Activated T-cell treated with anti-CD3 and anti-CD28 coated beads, Interleukin-2, amount 50 U/mL, for 72 hours (primary cell): ENCODE measurements around the gene PTPA. TPM values are rescaled to one million over a fixed set of nuclear protein-coding genes. Genes with fewer than 3 reads are reported as not detected.
A peak's percentile ranks its signal among the peaks of the same experiment; 100 is the strongest.
"Not testable (repeated sequence)": the region's sequence is repeated elsewhere in the genome, so short reads cannot be mapped to it uniquely, and the experiment has no call there.

Source experiments
- ATAC-seq, 2 donors: fragments of 150-1000 bp; cut with Tn5 transposase; replicated peaks in 1 of 2; 2 replicates each; pipeline ENCODE4 v1.10.0; 2021; ENCODE audit warnings: moderate library complexity in 2 of 2, mild to moderate bottlenecking in 1 of 2
- DNase-seq, 2 donors: peaks; one replicate each; pipeline ENCODE4 v3.0.0; 2021 to 2022; ENCODE audit warnings: mixed read lengths in 1 of 2
- H3K27ac Mint-ChIP-seq: one replicate; pipeline ENCODE4 v1.8.0; 2022; ENCODE audit warnings: mild to moderate bottlenecking, moderate library complexity, mixed read lengths
- H3K27me3 Mint-ChIP-seq: one replicate; pipeline ENCODE4 v1.8.0; 2022; ENCODE audit warnings: low read depth, mixed read lengths
- H3K36me3 Mint-ChIP-seq, 2 donors: one replicate each; pipeline ENCODE4 v1.8.0; 2022; ENCODE audit warnings: mixed read lengths in 2 of 2, mild to moderate bottlenecking in 1 of 2; ENCODE audit not compliant: insufficient read depth in 2 of 2
- H3K4me1 Mint-ChIP-seq: one replicate; pipeline ENCODE4 v1.8.0; 2022; ENCODE audit warnings: low read depth, mixed read lengths
- H3K4me3 Mint-ChIP-seq, 2 donors: one replicate each; pipeline ENCODE4 v1.8.0; 2022; ENCODE audit warnings: mild to moderate bottlenecking in 2 of 2, mixed read lengths in 2 of 2, moderate library complexity in 2 of 2
- H3K9me3 Mint-ChIP-seq, 2 donors: one replicate each; pipeline ENCODE4 v1.8.0; 2022; ENCODE audit warnings: mixed read lengths in 2 of 2
- total RNA-seq, 2 donors: library from RNA; stranded (reverse); gene quantifications; one replicate each; pipeline ENCODE4 v1.2.3, GENCODE V29; 2022

PTPA gene
- total RNA-seq, 2 donors from 2014 or later, result 85.5 to 98.3 TPM

DNA sequence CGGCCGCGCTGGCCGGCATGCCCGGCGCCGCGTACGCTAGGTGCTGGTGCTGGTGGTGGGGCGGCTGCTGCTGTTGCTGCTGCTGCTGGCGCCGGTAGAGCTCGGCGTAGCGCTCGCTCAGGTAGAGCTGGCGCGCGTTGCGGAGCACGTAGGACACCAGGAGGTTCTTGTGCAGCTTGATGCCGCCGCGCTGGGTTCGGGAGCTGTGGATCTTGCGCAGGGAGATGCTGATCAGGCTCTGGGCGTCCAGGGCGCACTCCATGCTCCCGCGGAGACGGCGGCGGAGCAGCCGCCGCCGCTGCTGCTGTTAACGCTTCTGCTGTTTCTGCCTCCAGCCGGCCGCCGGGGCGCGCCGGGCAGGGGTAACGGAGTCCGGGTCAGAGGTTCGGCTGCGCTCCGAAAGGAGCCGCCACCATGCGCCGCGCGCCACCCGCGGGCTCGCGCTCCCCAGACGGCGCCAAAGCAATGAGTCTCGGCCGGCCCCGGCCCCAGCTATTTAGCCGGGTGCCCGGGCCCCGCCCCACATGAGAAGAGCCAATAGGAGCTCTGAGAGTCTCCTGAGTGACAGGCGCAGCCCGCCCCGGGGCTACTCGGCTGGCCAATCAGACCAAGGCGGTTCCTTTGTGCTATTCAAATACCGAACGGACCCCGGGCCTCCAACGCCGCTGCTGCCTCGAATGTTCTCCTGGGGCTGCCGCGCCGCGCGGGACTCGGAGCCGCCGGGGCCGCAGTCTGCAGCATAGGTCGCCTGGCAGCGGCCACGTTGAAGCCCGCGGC is 66.8 kb downstream of the PTPA start, which contains the start of gene IER5L:
Gene IER5L, minus strand, starts transcription at position 471 of the 777 bp plus-strand sequence. Its CDS starts 209 bp downstream, at position 262.
- Mint-ChIP-seq H3K36me3 (no peaks in the 10 kb centered on the region), H3K27ac (no peak within 1 kb of the TSS), H3K27me3 (peaks cover 6% of the 10 kb centered on the region), H3K4me1 (no peaks in the 10 kb centered on the region), H3K4me3 (peak within 1 kb of the TSS; percentile 93 to 95), H3K9me3 (no peaks in the 10 kb centered on the region)
- DNase-seq, result peak; percentile 96 to 97
- peak; percentile 84 to 85 for ATAC-seq

- Mint-ChIP-seq H3K36me3 (no peaks in the 10 kb centered on the region), H3K4me1 (no peaks in the 10 kb centered on the region), H3K9me3 (no peaks in the 10 kb centered on the region), H3K27ac (no peak overlapping the region), H3K4me3 (peak overlapping the region; percentile 93 to 95), H3K27me3 (no peaks in the 10 kb centered on the region)
- ATAC-seq (no peak), DNase-seq (no peak)
These were observed 67.6 kb downstream of the PTPA start for GRCh38 chr9:129178568-129179382.

- ATAC-seq, result no peak
- DNase-seq, result no peak
- Mint-ChIP-seq H3K27me3 (no peaks in the 10 kb centered on the region), H3K4me1 (peaks cover 13% of the 10 kb centered on the region), H3K4me3 (no peak overlapping the region), H3K9me3 (no peaks in the 10 kb centered on the region), H3K27ac (no peak overlapping the region), H3K36me3 (no peaks in the 10 kb centered on the region)
These were observed 70.0 kb downstream of the PTPA start for GRCh38 chr9:129181246-129181645.

DNA sequence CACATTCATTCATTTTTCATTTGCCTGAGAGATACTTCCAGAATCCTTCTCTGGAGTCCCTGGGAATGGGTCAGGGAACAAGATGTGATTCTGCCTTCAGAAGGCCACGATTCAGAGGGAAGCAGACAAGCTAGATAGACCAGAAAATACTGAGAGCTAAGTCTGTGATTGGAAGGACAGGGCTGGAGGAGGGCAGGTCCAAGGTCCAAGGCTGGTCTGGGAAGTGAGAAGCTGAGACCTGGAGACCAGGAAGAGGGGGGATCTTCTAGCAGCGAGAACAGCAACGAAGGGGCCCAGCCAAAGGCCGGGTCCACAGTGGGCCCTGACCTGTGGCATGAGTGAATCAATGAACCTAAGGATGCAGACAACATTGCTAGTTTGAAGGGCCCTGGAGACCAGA is 70.9 kb downstream of the PTPA start:
- DNase-seq (no peak), ATAC-seq (no peak)
- H3K27ac Mint-ChIP-seq, result no peak overlapping the region
- H3K4me3 Mint-ChIP-seq, result no peak overlapping the region
- H3K27me3 Mint-ChIP-seq, result no peaks in the 10 kb centered on the region
- peaks cover 13% of the 10 kb centered on the region for H3K4me1 Mint-ChIP-seq
- H3K36me3 Mint-ChIP-seq, result no peaks in the 10 kb centered on the region
- H3K9me3 Mint-ChIP-seq, result no peaks in the 10 kb centered on the region

DNA sequence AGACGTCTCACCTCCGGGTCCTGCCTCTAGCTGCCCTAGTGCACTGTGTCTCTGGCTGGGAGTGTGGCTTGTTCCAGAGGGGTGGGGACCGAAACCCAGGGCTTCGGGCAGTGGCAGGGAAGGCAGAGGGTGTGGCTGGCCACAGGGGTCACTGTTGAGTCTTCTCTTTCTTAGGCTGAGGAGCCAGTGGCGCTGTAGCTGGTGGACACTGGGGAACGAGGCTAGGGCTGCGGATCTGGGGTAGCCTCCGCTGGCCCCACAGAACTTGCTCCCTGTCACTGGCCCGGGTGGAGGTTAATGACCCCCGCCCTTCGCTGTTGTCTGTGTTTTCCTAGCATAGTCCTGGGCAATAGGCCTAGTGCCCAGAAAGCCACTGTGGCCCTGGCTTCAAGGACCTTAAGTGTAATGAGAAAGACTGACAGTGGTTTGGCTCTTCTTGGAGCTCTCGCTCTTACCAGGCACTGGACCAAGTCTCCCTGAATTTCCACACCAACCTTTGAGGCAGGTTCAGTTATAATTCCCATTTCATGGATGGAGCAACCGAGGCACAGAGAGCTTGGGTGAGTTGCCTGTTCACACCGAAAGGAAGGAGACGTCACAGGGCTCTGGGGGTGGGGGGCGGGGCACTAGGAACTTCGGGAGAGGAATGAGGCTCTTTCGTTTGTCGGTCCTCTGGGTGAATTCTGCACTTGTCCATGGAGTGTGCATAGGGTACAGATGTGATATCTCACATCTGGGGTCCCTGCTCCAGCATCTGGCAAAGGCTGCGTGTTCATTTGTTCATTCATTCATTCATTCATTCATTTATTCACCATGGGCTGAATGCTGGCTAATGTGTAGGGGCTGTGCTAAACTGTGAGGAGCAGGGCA is 71.6 kb downstream of the PTPA start:
- Mint-ChIP-seq H3K36me3 (no peaks in the 10 kb centered on the region), H3K4me3 (no peak overlapping the region), H3K27me3 (no peaks in the 10 kb centered on the region), H3K27ac (no peak overlapping the region), H3K9me3 (no peaks in the 10 kb centered on the region), H3K4me1 (peaks cover 13% of the 10 kb centered on the region)
- DNase-seq, result peak in 1 of 2 donors; percentile 16
- ATAC-seq, result no peak

DNA sequence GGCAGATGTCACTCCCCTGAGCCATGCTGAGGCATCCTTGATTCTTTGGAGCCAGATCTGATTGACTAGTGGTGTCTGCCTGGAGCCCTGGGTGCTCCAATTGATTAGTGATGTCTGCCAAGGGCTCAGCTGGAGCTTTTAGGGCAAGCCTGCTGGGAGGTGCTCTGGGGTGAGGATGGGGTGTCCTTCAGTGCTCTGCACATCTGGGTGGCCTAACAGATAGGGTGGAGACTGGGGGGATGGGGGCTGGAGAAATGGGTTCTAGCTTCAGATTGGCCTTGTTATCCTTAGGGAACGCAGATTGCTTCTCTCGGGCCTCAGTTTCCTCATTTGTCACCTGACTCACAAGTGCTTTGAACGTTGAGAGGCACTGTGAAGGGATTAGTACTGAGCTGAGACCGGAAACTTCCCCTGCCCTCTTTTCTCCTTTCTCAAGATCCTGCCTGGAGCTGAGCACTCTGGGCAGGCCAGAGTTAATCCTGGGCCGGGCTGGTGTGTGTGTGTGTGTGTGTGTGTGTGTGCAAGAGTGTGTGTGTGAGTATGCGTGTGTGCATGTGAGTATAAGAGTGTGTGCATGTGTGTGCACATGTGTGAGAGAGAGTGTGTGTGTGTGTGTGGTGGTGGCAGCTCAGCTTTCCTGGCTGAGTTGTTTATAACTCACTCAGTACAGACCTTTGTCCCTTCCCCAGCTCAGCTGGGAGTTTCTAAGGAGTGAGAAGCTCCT is 72.4 kb downstream of the PTPA start:
- Mint-ChIP-seq H3K4me1 (peaks cover 13% of the 10 kb centered on the region), H3K9me3 (no peaks in the 10 kb centered on the region), H3K27me3 (no peaks in the 10 kb centered on the region), H3K36me3 (no peaks in the 10 kb centered on the region), H3K4me3 (no peak overlapping the region), H3K27ac (no peak overlapping the region)
- ATAC-seq, result no peak
- no peak for DNase-seq

- H3K9me3 Mint-ChIP-seq, result no peaks in the 10 kb centered on the region
- no peak overlapping the region for H3K4me3 Mint-ChIP-seq
- DNase-seq (no peak), ATAC-seq (no peak)
- no peak overlapping the region for H3K27ac Mint-ChIP-seq
- peaks cover 13% of the 10 kb centered on the region for H3K4me1 Mint-ChIP-seq
- H3K36me3 Mint-ChIP-seq, result no peaks in the 10 kb centered on the region
- no peaks in the 10 kb centered on the region for H3K27me3 Mint-ChIP-seq
These were observed 73.0 kb downstream of the PTPA start for GRCh38 chr9:129184219-129184524.

GRCh38 chr9:129184596-129185122 is 73.4 kb downstream of the PTPA start:
- Mint-ChIP-seq H3K4me3 (no peak overlapping the region), H3K27me3 (no peaks in the 10 kb centered on the region), H3K27ac (no peak overlapping the region), H3K9me3 (no peaks in the 10 kb centered on the region), H3K4me1 (peaks cover 13% of the 10 kb centered on the region), H3K36me3 (no peaks in the 10 kb centered on the region)
- DNase-seq (no peak), ATAC-seq (no peak)

- Mint-ChIP-seq H3K27ac (no peak overlapping the region), H3K4me1 (peaks cover 13% of the 10 kb centered on the region), H3K27me3 (no peaks in the 10 kb centered on the region), H3K4me3 (no peak overlapping the region), H3K36me3 (no peaks in the 10 kb centered on the region), H3K9me3 (no peaks in the 10 kb centered on the region)
- no peak for DNase-seq
- no peak for ATAC-seq
These were observed 74.2 kb downstream of the PTPA start for GRCh38 chr9:129185402-129185801.

DNA sequence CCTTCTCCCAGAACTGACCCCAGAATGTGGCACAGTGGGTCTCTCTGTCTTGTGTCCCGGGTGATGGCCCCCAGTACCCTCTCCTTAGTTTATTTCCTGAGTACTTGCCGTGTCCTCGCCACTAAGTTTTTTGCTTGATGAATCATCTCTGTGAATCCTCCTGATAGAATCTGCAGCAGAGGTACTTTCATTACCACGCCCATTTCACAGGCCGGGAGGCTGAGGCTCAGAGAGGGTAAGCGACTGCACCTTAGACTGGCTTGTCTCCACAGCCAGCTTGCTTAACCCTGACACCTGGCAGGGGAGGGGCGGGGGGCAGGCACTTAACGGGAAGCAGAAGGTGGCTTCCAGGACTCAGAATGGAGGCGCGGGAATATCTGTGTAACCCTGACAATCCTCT is 74.8 kb downstream of the PTPA start:
- H3K4me3 Mint-ChIP-seq, result no peak overlapping the region
- peak in 1 of 2 donors; percentile 13 for DNase-seq
- H3K27me3 Mint-ChIP-seq, result no peaks in the 10 kb centered on the region
- H3K27ac Mint-ChIP-seq, result no peak overlapping the region
- H3K4me1 Mint-ChIP-seq, result peaks cover 13% of the 10 kb centered on the region
- no peaks in the 10 kb centered on the region for H3K36me3 Mint-ChIP-seq
- peak; percentile 45 to 67 for ATAC-seq
- no peaks in the 10 kb centered on the region for H3K9me3 Mint-ChIP-seq

GRCh38 chr9:129187042-129187441 is 75.8 kb downstream of the PTPA start:
- no peak for ATAC-seq
- Mint-ChIP-seq H3K27me3 (no peaks in the 10 kb centered on the region), H3K36me3 (no peaks in the 10 kb centered on the region), H3K27ac (no peak overlapping the region), H3K4me3 (no peak overlapping the region), H3K9me3 (no peaks in the 10 kb centered on the region), H3K4me1 (peaks cover 13% of the 10 kb centered on the region)
- DNase-seq, result no peak

DNA sequence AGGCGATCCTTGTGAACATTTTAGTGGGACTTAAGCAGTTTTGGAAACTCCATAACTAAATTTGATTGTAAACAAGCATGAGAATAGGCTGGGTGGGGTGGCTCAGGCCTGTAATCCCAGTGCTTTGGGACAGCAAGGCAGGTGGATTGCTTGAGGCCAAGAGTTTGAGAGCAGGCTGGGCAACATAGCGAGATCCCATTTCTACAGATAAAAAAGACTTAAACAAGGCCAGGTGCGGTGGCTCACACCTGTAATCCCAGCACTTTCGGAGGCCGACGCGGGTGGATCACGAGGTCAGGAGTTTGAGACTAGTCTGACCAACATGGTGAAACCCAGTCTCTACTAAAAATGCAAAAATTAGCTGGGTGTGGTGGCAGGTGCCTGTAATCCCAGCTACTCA is 78.8 kb downstream of the PTPA start:
- H3K4me1 Mint-ChIP-seq, result peaks cover 12% of the 10 kb centered on the region
- not testable (repeated sequence) for DNase-seq, H3K9me3 Mint-ChIP-seq, H3K36me3 Mint-ChIP-seq, ATAC-seq, H3K4me3 Mint-ChIP-seq, H3K27ac Mint-ChIP-seq
- H3K27me3 Mint-ChIP-seq, result peaks cover 16% of the 10 kb centered on the region
